OCI-LY3 (cell line): ENCODE measurements around the gene COPS2.
A peak's percentile ranks its signal among the peaks of the same experiment; 100 is the strongest.

Experiments
- H2AFZ ChIP-seq: fragments of 200-600, 300-600 bp; shearing (Covaris generic); 2 replicates; pipeline ENCODE4 v1.6.0; 2014; ENCODE audit warnings: antibody characterized with exemption, low read depth, low read length
- H3K27ac ChIP-seq: fragments of 200-600, 300-600 bp; sonication (generic); 2 replicates; pipeline ENCODE4 v1.5.1; 2014; ENCODE audit warnings: mild to moderate bottlenecking, low read length, moderate library complexity, mixed read lengths
- H3K27me3 ChIP-seq: fragments of 200-600, 300-600 bp; sonication (generic); 2 replicates; pipeline ENCODE4 v1.6.1; 2014; ENCODE audit warnings: low read depth, low read length, mixed read lengths
- H3K36me3 ChIP-seq: fragments of 200-600, 300-600 bp; sonication (generic); replicated peaks from 2 replicates; pipeline ENCODE3; 2014; ENCODE audit warnings: low read depth, low read length, mixed read lengths
- H3K4me1 ChIP-seq: fragments of 300-600, 200-600 bp; sonication (generic); 2 replicates; pipeline ENCODE4 v1.6.1; 2014; ENCODE audit warnings: low read length, mixed read lengths
- H3K4me2 ChIP-seq: fragments of 200-600, 300-600 bp; sonication (generic); 2 replicates; pipeline ENCODE4 v1.6.1; 2014; ENCODE audit warnings: low read length, mixed read lengths
- H3K4me3 ChIP-seq: fragments of 300-600, 200-600 bp; sonication (generic); 2 replicates; pipeline ENCODE4 v1.5.1; 2014; ENCODE audit warnings: antibody characterized with exemption, mild to moderate bottlenecking, low read length, moderate library complexity
- H3K79me2 ChIP-seq: fragments of 300-600, 200-600 bp; shearing (Covaris generic); 2 replicates; pipeline ENCODE4 v1.6.1; 2014; ENCODE audit warnings: mild to moderate bottlenecking, low read length, mixed read lengths
- H3K9ac ChIP-seq: fragments of 300-600, 200-600 bp; shearing (Covaris generic); 2 replicates; pipeline ENCODE4 v1.6.0; 2014; ENCODE audit warnings: mild to moderate bottlenecking, low read length, moderate library complexity
- H3K9me3 ChIP-seq: fragments of 200-600, 300-600 bp; shearing (Covaris generic); 2 replicates; pipeline ENCODE4 v1.6.1; 2014; ENCODE audit warnings: low read length, mixed read lengths; ENCODE audit not compliant: insufficient read depth
- H4K20me1 ChIP-seq: fragments of 200-600, 300-600 bp; sonication (generic); 2 replicates; pipeline ENCODE4 v1.6.1; 2016; ENCODE audit warnings: low read length, mixed read lengths; ENCODE audit not compliant: insufficient read depth
- EZH2phosphoT487 ChIP-seq: fragments of 200-600 bp; shearing (Covaris generic); IDR thresholded peaks from 2 replicates; pipeline ENCODE4 v1.6.1; 2018; ENCODE audit warnings: antibody characterized with exemption, mixed run types, low read depth
- TF ChIP-seq, protein P1 (sequence below): fragments of 200-600, 300-600 bp; sonication (generic); IDR thresholded peaks from 2 replicates; pipeline ENCODE4 v1.5.1; 2014; ENCODE audit warnings: antibody characterized with exemption, low read length, low read depth

Gene COPS2

DNA sequence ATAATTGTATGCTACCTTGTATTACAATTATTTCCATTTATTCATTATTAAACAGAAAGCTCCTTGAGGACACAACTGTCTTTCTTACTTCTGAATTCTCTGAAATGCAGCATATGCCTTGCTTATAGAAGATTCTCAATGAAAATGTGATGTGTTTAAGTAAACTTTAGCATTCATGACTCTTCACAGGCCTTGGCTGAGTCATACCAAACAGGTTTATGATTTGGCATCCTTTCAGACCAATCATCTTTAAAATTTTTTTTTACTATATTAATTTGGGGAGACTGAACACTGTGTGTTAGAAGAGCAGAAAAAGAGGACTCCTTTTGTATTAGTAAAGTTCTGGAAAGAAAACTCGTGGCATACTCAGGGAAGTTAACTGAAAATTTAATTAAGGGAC, 8.3 kb upstream of the COPS2 start:
- no peaks in the 10 kb centered on the region for H3K27me3 ChIP-seq
- H3K4me2 ChIP-seq = no peak overlapping the region
- no peak for TF ChIP-seq EZH2phosphoT487
- TF ChIP-seq, protein P1, sequence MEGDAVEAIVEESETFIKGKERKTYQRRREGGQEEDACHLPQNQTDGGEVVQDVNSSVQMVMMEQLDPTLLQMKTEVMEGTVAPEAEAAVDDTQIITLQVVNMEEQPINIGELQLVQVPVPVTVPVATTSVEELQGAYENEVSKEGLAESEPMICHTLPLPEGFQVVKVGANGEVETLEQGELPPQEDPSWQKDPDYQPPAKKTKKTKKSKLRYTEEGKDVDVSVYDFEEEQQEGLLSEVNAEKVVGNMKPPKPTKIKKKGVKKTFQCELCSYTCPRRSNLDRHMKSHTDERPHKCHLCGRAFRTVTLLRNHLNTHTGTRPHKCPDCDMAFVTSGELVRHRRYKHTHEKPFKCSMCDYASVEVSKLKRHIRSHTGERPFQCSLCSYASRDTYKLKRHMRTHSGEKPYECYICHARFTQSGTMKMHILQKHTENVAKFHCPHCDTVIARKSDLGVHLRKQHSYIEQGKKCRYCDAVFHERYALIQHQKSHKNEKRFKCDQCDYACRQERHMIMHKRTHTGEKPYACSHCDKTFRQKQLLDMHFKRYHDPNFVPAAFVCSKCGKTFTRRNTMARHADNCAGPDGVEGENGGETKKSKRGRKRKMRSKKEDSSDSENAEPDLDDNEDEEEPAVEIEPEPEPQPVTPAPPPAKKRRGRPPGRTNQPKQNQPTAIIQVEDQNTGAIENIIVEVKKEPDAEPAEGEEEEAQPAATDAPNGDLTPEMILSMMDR = no peak
- H3K79me2 ChIP-seq = no peaks in the 10 kb centered on the region
- no peak overlapping the region for H2AFZ ChIP-seq
- no peaks in the 10 kb centered on the region for H3K36me3 ChIP-seq
- H3K27ac ChIP-seq = no peak overlapping the region
- H3K9ac ChIP-seq = no peak overlapping the region
- H3K4me1 ChIP-seq = no peaks in the 10 kb centered on the region
- no peaks in the 10 kb centered on the region for H4K20me1 ChIP-seq
- H3K4me3 ChIP-seq = no peak overlapping the region
- no peaks in the 10 kb centered on the region for H3K9me3 ChIP-seq

DNA sequence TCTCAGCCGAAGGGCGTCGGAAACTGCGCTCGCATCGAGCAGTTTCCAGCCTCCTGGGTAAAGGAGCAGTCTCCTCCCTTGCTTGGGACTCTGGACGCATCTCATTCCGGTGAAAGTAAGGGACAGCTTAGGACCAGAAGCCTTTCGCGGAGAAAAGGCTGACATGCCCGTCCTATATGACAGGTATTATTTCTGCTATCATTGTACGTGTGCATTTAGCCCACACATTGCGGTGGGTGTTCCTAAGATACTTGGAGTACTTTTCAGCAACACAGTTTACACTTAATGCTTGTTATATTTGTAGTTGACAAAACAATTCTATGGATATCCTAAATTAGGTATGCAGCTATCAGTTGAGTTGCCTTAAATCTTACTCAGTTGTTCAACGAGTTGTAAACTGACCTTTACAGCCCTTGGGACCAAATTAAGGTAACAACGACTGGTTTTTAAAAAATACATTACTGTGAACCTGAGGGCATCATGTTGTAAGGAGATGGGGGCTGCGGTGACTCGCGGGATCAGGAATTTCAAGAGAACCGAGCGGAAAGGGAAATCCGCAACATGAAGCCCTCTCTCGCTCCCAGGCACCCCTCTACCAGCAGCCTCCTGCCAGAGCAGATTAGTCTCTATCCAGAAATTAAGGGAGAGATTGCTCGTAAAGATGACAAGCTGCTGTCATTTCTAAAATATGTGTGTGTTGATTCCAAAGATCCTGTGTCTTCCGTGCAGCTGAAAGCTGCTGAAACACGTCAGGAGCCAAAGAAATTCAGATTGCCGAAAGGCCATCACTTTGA, 632 bp upstream of the COPS2 start:
- Histone ChIP-seq H3K27ac (0 out of 2 replicates have a peak overlapping the region, but pooled peaks have one; percentile 13), H2AFZ (peak overlapping the region; percentile 77)

GRCh38 chr15:49154799-49155109, 645 bp downstream of the COPS2 start:
- H3K79me2 ChIP-seq = peaks cover 65% of the 10 kb centered on the region

More for the DNA sequence above, 632 bp upstream of the COPS2 start:
- peaks cover 22% of the 10 kb centered on the region for H3K4me1 ChIP-seq
- peaks cover 14% of the 10 kb centered on the region for H4K20me1 ChIP-seq
- peaks cover 8% of the 10 kb centered on the region for H3K36me3 ChIP-seq
- H3K9ac ChIP-seq = peak overlapping the region; percentile 66
- H3K27me3 ChIP-seq = no peaks in the 10 kb centered on the region
- H3K9me3 ChIP-seq = no peaks in the 10 kb centered on the region
- TF ChIP-seq, protein P1 = no peak
- no peak for TF ChIP-seq EZH2phosphoT487
- H3K4me2 ChIP-seq = peak overlapping the region; percentile 98
- peaks cover 53% of the 10 kb centered on the region for H3K79me2 ChIP-seq
- H3K4me3 ChIP-seq = peak overlapping the region; percentile 82

DNA sequence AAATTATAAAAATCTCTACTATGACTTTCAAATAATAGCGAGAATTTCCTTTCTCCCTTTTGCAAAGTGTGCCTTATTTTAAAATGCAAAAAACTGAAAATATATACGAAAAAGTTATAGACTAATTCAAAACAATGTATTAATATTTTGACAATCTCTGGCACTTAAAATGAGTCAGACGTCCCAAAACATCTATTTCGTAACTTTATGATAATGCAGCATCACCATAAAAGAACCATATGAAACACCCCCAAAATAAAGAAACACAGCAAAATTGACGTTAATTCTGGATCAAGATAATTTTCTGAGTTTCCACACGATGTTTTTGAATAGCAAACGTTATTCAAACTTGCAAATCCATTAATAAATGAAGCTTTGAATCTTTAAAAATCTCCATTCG, 1.0 kb downstream of the COPS2 start:
- Histone ChIP-seq H3K79me2 (peaks cover 69% of the 10 kb centered on the region), H3K9me3 (no peaks in the 10 kb centered on the region), H4K20me1 (peaks cover 23% of the 10 kb centered on the region), H3K27me3 (no peaks in the 10 kb centered on the region), H3K36me3 (peaks cover 9% of the 10 kb centered on the region), H3K4me2 (peak overlapping the region; percentile 76), H3K4me1 (peaks cover 22% of the 10 kb centered on the region), H3K27ac (peak overlapping the region; percentile 62), H3K4me3 (peak overlapping the region; percentile 82), H3K9ac (peak overlapping the region; percentile 86), H2AFZ (no peak overlapping the region)
- no peak for TF ChIP-seq EZH2phosphoT487
- TF ChIP-seq, protein P1 = no peak

More at GRCh38 chr15:49154799-49155109, 645 bp downstream of the COPS2 start:
- Histone ChIP-seq H2AFZ (no peak overlapping the region), H3K4me1 (peaks cover 22% of the 10 kb centered on the region), H3K9me3 (no peaks in the 10 kb centered on the region), H3K27ac (peak overlapping the region; percentile 62), H4K20me1 (peaks cover 19% of the 10 kb centered on the region), H3K36me3 (peaks cover 8% of the 10 kb centered on the region), H3K4me2 (peak overlapping the region; percentile 76), H3K4me3 (peak overlapping the region; percentile 82), H3K9ac (peak overlapping the region; percentile 86), H3K27me3 (no peaks in the 10 kb centered on the region)
- no peak for TF ChIP-seq EZH2phosphoT487
- TF ChIP-seq, protein P1 = no peak
